Astrocyte of the spinal cord (primary cell): ENCODE data around the gene MCRIP2.

Experiments
- DNase-seq: peaks from one replicate; pipeline ENCODE4 v3.0.0; 2011; ENCODE audit warnings: low read depth, low spot score
- H3K4me3 ChIP-seq: 2 replicates; pipeline ENCODE4 v1.5.1; 2011; ENCODE audit warnings: low read depth, mild to moderate bottlenecking, low read length, moderate library complexity
- CTCF ChIP-seq: IDR thresholded peaks from 2 replicates; pipeline ENCODE4 v1.5.1; 2012; ENCODE audit warnings: low read depth, mild to moderate bottlenecking, low read length, inconsistent platforms
- in situ Hi-C: cut with HindIII; loops from 2 replicates; pipeline ENCODE4 v1.10.0; 2017; ENCODE audit warnings: low sequenced_read_pairs

Gene MCRIP2

GRCh38 chr16:693364-693763 lies 51.7 kb downstream of the MCRIP2 start:
- in situ Hi-C loops, result no loop called here
- TF ChIP-seq CTCF, result no peak
- DNase-seq, result no peak
- H3K4me3 ChIP-seq, result no peak overlapping the region

GRCh38 chr16:693766-694165 lies 52.1 kb downstream of the MCRIP2 start:
- in situ Hi-C loops, result no loop called here
- no peak overlapping the region for H3K4me3 ChIP-seq
- DNase-seq, result no peak
- TF ChIP-seq CTCF, result no peak

- no peak for DNase-seq
- no peak for TF ChIP-seq CTCF
- no peak overlapping the region for H3K4me3 ChIP-seq
- in situ Hi-C loops, result no loop called here
Measured at GRCh38 chr16:694187-694862, 52.7 kb downstream of the MCRIP2 start.

- TF ChIP-seq CTCF, result no peak
- H3K4me3 ChIP-seq, result no peak overlapping the region
Measured at GRCh38 chr16:694863-695354, 53.3 kb downstream of the MCRIP2 start.

GRCh38 chr16:695355-696089 lies 53.9 kb downstream of the MCRIP2 start:
- in situ Hi-C loops, result no loop called here
- no peak overlapping the region for H3K4me3 ChIP-seq
- no peak for TF ChIP-seq CTCF
- no peak for DNase-seq

More at GRCh38 chr16:694863-695354, 53.3 kb downstream of the MCRIP2 start:
- in situ Hi-C loops, result no loop called here
- DNase-seq, result no peak
